ENCODE data around the gene GABRB2. TPM values are rescaled to one million over a fixed set of nuclear protein-coding genes. Genes with fewer than 3 reads are reported as not detected.
"Not testable (repeated sequence)": the region's sequence is repeated elsewhere in the genome, so short reads cannot be mapped to it uniquely, and the experiment has no call there.

GABRB2 gene
- total RNA-seq, 1 donor from 2014 or later: not detected

- TF ChIP-seq, protein P1, sequence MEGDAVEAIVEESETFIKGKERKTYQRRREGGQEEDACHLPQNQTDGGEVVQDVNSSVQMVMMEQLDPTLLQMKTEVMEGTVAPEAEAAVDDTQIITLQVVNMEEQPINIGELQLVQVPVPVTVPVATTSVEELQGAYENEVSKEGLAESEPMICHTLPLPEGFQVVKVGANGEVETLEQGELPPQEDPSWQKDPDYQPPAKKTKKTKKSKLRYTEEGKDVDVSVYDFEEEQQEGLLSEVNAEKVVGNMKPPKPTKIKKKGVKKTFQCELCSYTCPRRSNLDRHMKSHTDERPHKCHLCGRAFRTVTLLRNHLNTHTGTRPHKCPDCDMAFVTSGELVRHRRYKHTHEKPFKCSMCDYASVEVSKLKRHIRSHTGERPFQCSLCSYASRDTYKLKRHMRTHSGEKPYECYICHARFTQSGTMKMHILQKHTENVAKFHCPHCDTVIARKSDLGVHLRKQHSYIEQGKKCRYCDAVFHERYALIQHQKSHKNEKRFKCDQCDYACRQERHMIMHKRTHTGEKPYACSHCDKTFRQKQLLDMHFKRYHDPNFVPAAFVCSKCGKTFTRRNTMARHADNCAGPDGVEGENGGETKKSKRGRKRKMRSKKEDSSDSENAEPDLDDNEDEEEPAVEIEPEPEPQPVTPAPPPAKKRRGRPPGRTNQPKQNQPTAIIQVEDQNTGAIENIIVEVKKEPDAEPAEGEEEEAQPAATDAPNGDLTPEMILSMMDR (IDR thresholded peaks at IDR 0.05; ENCODE audit: insufficient read depth, low read length, poor library complexity, severe bottlenecking): no peak
- DNase-seq (ENCODE audit: low read depth): no peak
- Histone ChIP-seq H3K4me3 (ENCODE audit: low read depth, low read length) (no peak overlapping the region), H3K36me3 (ENCODE audit: control insufficient read depth, insufficient read depth, low read length) (no peaks in the 10 kb centered on the region), H3K27me3 (ENCODE audit: control insufficient read depth, insufficient read depth, low read length) (no peaks in the 10 kb centered on the region)
These were observed 240.1 kb downstream of the GABRB2 start for GRCh38 chr5:161306351-161306995.

- TF ChIP-seq, protein P1 (IDR thresholded peaks at IDR 0.05; ENCODE audit: insufficient read depth, low read length, poor library complexity, severe bottlenecking): no peak
- no peaks in the 10 kb centered on the region for H3K36me3 ChIP-seq (ENCODE audit: control insufficient read depth, insufficient read depth, low read length)
- no peak for DNase-seq (ENCODE audit: low read depth)
- H3K27me3 ChIP-seq (ENCODE audit: control insufficient read depth, insufficient read depth, low read length): no peaks in the 10 kb centered on the region
- H3K4me3 ChIP-seq (ENCODE audit: low read depth, low read length): no peak overlapping the region
These were observed 240.9 kb downstream of the GABRB2 start for GRCh38 chr5:161305601-161306000.

DNA sequence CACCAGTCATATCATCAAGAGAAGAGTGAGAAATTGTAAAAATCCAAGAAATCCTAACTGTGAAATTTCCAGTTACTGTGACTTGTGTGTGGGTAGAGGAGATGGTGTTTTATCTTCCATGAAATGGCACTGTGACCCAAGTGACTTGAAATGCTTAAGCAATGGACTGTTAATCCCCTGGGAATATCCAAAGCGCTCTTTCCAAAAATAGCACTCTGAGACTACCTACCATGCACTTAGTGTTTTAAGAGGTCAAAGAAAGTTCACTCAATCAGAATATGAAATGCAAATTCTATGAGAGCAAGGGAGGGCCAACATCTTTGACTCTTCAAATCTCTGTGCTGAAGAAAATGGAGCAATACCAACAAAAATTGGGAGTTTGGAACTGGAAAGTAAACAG lies 244.0 kb downstream of the GABRB2 start:
- Histone ChIP-seq H3K4me3 (ENCODE audit: low read depth, low read length) (no peak overlapping the region), H3K36me3 (ENCODE audit: control insufficient read depth, insufficient read depth, low read length) (no peaks in the 10 kb centered on the region), H3K27me3 (ENCODE audit: control insufficient read depth, insufficient read depth, low read length) (no peaks in the 10 kb centered on the region)
- TF ChIP-seq, protein P1 (IDR thresholded peaks at IDR 0.05; ENCODE audit: insufficient read depth, low read length, poor library complexity, severe bottlenecking): no peak
- DNase-seq (ENCODE audit: low read depth): no peak

GRCh38 chr5:161301586-161301985 lies 244.9 kb downstream of the GABRB2 start:
- TF ChIP-seq, protein P1 (IDR thresholded peaks at IDR 0.05; ENCODE audit: insufficient read depth, low read length, poor library complexity, severe bottlenecking): no peak
- Histone ChIP-seq H3K27me3 (ENCODE audit: control insufficient read depth, insufficient read depth, low read length) (no peaks in the 10 kb centered on the region), H3K4me3 (ENCODE audit: low read depth, low read length) (no peak overlapping the region), H3K36me3 (ENCODE audit: control insufficient read depth, insufficient read depth, low read length) (no peaks in the 10 kb centered on the region)
- no peak for DNase-seq (ENCODE audit: low read depth)

GRCh38 chr5:161299053-161299452 lies 247.5 kb downstream of the GABRB2 start:
- no peaks in the 10 kb centered on the region for H3K36me3 ChIP-seq (ENCODE audit: control insufficient read depth, insufficient read depth, low read length)
- TF ChIP-seq, protein P1 (IDR thresholded peaks at IDR 0.05; ENCODE audit: insufficient read depth, low read length, poor library complexity, severe bottlenecking): no peak
- no peak overlapping the region for H3K4me3 ChIP-seq (ENCODE audit: low read depth, low read length)
- no peaks in the 10 kb centered on the region for H3K27me3 ChIP-seq (ENCODE audit: control insufficient read depth, insufficient read depth, low read length)
- no peak for DNase-seq (ENCODE audit: low read depth)

DNA sequence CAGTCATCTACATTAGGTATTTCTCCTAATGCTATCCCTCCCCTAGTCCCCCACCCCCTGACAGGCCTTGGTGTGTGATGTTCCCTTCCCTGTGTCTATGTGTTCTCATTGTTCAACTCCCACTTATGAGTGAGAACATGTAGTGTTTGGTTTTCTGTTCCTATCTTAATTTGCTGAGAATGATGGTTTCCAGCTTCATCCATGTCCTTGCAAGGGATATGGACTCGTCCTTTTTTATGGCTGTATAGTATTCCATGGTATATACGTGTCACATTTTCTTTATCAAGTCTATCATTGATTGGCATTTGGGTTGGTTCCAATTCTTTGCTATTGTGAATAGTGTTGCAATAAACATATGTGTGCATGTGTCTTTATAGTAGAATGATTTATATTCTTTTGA lies 249.1 kb downstream of the GABRB2 start:
- not testable (repeated sequence) for DNase-seq (ENCODE audit: low read depth); H3K4me3 ChIP-seq (ENCODE audit: low read depth, low read length)

More for the DNA sequence above, 249.1 kb downstream of the GABRB2 start:
- not testable (repeated sequence) for H3K36me3 ChIP-seq (ENCODE audit: control insufficient read depth, insufficient read depth, low read length); H3K27me3 ChIP-seq (ENCODE audit: control insufficient read depth, insufficient read depth, low read length)

Data from kidney epithelial cell (primary cell).